SK-N-SH treated with all-trans-retinoic acid at 6 μM for 48 hours (cell line): ENCODE results near the gene ZNF683.

ENCODE experiments used
- ARNTL ChIP-seq: fragments of 450-650 bp; formaldehyde crosslinking; IDR thresholded peaks from 2 replicates; pipeline ENCODE4 v1.5.0; 2020; ENCODE audit warnings: low read depth, mild to moderate bottlenecking, moderate library complexity, borderline replicate concordance
- ESRRG ChIP-seq: fragments of 250-450 bp; sonication (Bioruptor Pico); IDR thresholded peaks from 2 replicates; pipeline ENCODE4 v1.6.1; 2021; ENCODE audit warnings: mild to moderate bottlenecking
- RARB ChIP-seq: fragments of 250-450 bp; sonication (Bioruptor Pico); IDR thresholded peaks from 2 replicates; pipeline ENCODE4 v1.8.0; 2021; ENCODE audit warnings: mild to moderate bottlenecking, moderate library complexity
- SNAI2 ChIP-seq: fragments of 250-450 bp; sonication (Bioruptor Pico); IDR thresholded peaks from 2 replicates; pipeline ENCODE4 v1.5.0; 2020; ENCODE audit warnings: mild to moderate bottlenecking, moderate library complexity
- TOX ChIP-seq: fragments of 250-450 bp; sonication (Bioruptor Pico); IDR thresholded peaks from 2 replicates; pipeline ENCODE4 v1.8.0; 2021; ENCODE audit warnings: mild to moderate bottlenecking, moderate library complexity, borderline replicate concordance
- ZC3H10 ChIP-seq: fragments of 250-450 bp; sonication (Bioruptor Pico); IDR thresholded peaks from 2 replicates; pipeline ENCODE4 v1.5.1; 2021; ENCODE audit warnings: mild to moderate bottlenecking, moderate library complexity
- ZFP30 ChIP-seq: fragments of 450-650 bp; formaldehyde crosslinking; IDR thresholded peaks from 2 replicates; pipeline ENCODE4 v1.5.0; 2022; ENCODE audit warnings: mild to moderate bottlenecking, moderate library complexity
- TF ChIP-seq, protein P1 (sequence below): fragments of 250-450 bp; sonication (Bioruptor Pico); IDR thresholded peaks from 2 replicates; pipeline ENCODE4 v1.8.0; 2020; ENCODE audit warnings: mild to moderate bottlenecking, moderate library complexity, borderline replicate concordance
- TF ChIP-seq, protein P2 (sequence below): fragments of 250-450 bp; sonication (Bioruptor Pico); IDR thresholded peaks from 2 replicates; pipeline ENCODE4 v1.5.1; 2020; ENCODE audit warnings: low read depth, mild to moderate bottlenecking, moderate library complexity
- TF ChIP-seq, protein P3 (sequence below): fragments of 250-450 bp; sonication (Bioruptor Pico); IDR thresholded peaks from 2 replicates; pipeline ENCODE4 v1.5.0; 2020; ENCODE audit warnings: mild to moderate bottlenecking, moderate library complexity

DNA sequence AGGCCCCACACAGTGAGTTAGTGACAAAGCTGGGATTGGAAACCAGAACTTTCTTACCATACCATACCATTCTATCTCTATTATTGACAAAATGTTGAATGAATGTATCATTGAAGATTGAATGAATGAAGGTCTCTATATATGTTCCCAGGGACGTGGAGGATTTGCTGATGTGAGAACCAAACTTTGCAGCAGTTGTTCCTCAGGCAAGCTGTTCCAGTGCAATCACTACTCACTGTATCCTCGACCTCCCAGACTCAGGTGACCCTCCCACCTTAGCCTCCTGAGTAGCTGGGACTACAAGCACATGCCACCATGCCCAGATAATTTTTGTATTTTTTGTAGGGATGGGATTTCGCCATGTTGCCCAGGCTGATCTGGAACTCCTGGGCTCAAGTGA is 26.5 kb upstream of the ZNF683 start:
- no peak for TF ChIP-seq RARB (CRISPR knock-in tag)
- TF ChIP-seq TOX (CRISPR knock-in tag) = no peak
- TF ChIP-seq, protein P1, sequence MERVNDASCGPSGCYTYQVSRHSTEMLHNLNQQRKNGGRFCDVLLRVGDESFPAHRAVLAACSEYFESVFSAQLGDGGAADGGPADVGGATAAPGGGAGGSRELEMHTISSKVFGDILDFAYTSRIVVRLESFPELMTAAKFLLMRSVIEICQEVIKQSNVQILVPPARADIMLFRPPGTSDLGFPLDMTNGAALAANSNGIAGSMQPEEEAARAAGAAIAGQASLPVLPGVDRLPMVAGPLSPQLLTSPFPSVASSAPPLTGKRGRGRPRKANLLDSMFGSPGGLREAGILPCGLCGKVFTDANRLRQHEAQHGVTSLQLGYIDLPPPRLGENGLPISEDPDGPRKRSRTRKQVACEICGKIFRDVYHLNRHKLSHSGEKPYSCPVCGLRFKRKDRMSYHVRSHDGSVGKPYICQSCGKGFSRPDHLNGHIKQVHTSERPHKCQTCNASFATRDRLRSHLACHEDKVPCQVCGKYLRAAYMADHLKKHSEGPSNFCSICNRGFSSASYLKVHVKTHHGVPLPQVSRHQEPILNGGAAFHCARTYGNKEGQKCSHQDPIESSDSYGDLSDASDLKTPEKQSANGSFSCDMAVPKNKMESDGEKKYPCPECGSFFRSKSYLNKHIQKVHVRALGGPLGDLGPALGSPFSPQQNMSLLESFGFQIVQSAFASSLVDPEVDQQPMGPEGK (CRISPR knock-in tag) = no peak
- TF ChIP-seq ZFP30 = no peak
- TF ChIP-seq, protein P2, sequence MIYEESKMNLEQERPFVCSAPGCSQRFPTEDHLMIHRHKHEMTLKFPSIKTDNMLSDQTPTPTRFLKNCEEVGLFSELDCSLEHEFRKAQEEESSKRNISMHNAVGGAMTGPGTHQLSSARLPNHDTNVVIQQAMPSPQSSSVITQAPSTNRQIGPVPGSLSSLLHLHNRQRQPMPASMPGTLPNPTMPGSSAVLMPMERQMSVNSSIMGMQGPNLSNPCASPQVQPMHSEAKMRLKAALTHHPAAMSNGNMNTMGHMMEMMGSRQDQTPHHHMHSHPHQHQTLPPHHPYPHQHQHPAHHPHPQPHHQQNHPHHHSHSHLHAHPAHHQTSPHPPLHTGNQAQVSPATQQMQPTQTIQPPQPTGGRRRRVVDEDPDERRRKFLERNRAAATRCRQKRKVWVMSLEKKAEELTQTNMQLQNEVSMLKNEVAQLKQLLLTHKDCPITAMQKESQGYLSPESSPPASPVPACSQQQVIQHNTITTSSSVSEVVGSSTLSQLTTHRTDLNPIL (CRISPR knock-in tag) = no peak
- no peak for TF ChIP-seq ESRRG (CRISPR knock-in tag)
- no peak for TF ChIP-seq ZC3H10 (CRISPR knock-in tag)
- TF ChIP-seq, protein P3, sequence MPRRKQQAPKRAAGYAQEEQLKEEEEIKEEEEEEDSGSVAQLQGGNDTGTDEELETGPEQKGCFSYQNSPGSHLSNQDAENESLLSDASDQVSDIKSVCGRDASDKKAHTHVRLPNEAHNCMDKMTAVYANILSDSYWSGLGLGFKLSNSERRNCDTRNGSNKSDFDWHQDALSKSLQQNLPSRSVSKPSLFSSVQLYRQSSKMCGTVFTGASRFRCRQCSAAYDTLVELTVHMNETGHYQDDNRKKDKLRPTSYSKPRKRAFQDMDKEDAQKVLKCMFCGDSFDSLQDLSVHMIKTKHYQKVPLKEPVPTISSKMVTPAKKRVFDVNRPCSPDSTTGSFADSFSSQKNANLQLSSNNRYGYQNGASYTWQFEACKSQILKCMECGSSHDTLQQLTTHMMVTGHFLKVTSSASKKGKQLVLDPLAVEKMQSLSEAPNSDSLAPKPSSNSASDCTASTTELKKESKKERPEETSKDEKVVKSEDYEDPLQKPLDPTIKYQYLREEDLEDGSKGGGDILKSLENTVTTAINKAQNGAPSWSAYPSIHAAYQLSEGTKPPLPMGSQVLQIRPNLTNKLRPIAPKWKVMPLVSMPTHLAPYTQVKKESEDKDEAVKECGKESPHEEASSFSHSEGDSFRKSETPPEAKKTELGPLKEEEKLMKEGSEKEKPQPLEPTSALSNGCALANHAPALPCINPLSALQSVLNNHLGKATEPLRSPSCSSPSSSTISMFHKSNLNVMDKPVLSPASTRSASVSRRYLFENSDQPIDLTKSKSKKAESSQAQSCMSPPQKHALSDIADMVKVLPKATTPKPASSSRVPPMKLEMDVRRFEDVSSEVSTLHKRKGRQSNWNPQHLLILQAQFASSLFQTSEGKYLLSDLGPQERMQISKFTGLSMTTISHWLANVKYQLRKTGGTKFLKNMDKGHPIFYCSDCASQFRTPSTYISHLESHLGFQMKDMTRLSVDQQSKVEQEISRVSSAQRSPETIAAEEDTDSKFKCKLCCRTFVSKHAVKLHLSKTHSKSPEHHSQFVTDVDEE = no peak
- TF ChIP-seq SNAI2 = no peak
- TF ChIP-seq ARNTL (CRISPR knock-in tag) = no peak
